Measurements from ENCODE around the gene SH3BGR. TPM values are rescaled to one million over a fixed set of nuclear protein-coding genes. Genes with fewer than 3 reads are reported as not detected.
A peak's percentile ranks its signal among the peaks of the same experiment; 100 is the strongest.

SH3BGR gene
- total and polyA plus RNA-seq, 10 of the 15 experiments (the other 5 are each of a cell fraction or from before 2014, with no cell fraction given) = 0.45 to 3.5 (median 1.7) TPM

DNA sequence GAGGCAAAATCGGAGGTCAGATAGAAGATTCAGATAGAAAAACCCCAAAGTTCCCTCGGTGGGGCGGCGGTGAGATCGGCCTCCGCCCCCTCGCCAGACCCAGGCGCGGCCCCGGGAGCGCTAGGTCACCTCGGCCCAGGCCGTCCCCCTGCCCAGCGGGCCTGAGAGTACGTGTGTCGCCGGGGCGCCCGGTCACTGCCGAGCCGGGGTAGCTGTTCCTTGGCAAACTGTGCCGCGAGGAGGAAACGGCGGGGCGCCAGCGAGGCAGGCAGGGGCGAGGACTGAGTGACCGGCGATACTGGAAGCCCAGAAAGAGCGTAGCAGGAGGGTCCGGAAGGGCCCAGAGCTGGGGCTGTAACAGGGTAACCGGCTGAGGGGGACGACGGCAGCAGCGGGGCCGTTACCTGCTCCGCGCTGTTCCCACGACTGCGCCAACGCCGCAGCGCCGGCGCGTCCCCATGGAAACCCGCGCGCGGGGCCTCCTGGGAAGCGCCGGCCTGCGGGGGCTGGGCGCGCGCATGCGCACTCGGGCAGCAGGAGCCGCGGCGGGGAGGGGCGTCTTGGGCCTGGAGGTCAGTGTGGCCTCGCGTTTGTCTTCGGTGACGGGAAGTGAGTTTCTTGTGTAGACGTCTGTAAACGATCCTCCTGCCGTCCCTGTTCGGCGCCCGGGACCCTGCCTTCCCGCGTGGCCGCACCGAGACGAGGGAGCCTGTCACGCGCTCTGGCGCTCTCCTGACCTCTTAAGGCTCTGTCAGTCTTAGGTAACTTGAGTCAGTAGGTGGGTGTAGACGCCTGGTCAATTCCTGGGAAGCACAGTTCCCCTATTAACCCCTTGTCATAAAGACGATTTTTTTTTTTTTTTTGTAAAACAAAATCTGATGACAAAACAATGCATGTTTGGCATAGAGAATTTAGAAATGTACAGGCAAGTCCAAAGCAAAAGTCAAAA, 6.2 kb upstream of the SH3BGR start, which contains the start of gene LCA5L (continued):
- TF ChIP-seq FOXK2 (IDR thresholded peaks at IDR 0.05) (no peak), SUZ12 (IDR thresholded peaks at IDR 0.05; ENCODE audit: unreplicated experiment) (no peak), SMAD5 (IDR thresholded peaks at IDR 0.05; ENCODE audit: low read depth) (0 out of 2 replicates have a peak, but pooled peaks have one; percentile 32), NRF1 (conservative IDR thresholded peaks at IDR 0.05; ENCODE audit: low read depth, low read length) (peak; percentile 59), POLR2A (IDR thresholded peaks at IDR 0.05; ENCODE audit: low read depth, low read length) (peak; percentile 89)
- TF ChIP-seq, protein P1, sequence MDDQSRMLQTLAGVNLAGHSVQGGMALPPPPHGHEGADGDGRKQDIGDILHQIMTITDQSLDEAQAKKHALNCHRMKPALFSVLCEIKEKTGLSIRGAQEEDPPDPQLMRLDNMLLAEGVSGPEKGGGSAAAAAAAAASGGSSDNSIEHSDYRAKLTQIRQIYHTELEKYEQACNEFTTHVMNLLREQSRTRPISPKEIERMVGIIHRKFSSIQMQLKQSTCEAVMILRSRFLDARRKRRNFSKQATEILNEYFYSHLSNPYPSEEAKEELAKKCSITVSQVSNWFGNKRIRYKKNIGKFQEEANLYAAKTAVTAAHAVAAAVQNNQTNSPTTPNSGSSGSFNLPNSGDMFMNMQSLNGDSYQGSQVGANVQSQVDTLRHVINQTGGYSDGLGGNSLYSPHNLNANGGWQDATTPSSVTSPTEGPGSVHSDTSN (IDR thresholded peaks at IDR 0.05; ENCODE audit: insufficient replicate concordance, low read depth, low read length) = no peak

DNA sequence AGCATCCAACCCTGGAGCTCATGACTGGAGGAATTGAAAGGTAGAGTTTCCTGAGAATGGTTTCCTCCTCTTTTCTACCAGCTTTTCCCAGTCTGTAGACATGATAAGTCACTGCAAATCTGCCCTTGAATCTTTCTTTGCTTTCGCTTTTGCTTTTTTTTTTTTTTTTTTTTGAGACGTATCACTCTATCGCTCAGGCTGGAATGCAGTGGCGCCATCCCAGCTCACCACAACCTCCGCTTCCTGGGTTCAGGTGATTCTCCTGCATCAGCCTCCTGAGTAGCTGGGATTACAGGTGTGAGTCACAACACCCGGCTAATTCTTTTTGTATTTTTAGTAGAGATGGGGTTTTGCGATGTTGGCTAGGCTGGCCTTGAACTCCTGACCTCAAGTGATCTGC, 4.5 kb upstream of the SH3BGR start:
- no peak overlapping the region for H3K4me3 ChIP-seq
- H3K9me3 ChIP-seq (replicated peaks; ENCODE audit: control insufficient read depth, insufficient read depth, low read length) = no peaks in the 10 kb centered on the region
- no peak overlapping the region for H3K4me2 ChIP-seq (ENCODE audit: control insufficient read depth, insufficient read depth)
- BruUV-seq (replicated peaks) = no TSS peak
- no peak overlapping the region for H2AFZ ChIP-seq (ENCODE audit: control insufficient read depth, low read depth, low read length)
- no peaks in the 10 kb centered on the region for H3K36me3 ChIP-seq (ENCODE audit: control insufficient read depth in 2 of 2, insufficient read depth in 2 of 2, low read length in 1 of 2)
- WGBS (ENCODE audit: insufficient coverage, insufficient replicate concordance, low lambda C conversion rate, missing lambda C conversion rate) = 100% methylated on average over 4 of the region's 7 CpGs
- ChIA-PET SMC1A (ENCODE audit: uncharacterized antibody, unreplicated experiment) (no interaction called here), POLR2A (interaction anchor here (0.8 kb wide), 1 partner anchor 263 kb away, joined by 7 read pairs; no protein-coding TSS in a partner anchor), RAD21 (ENCODE audit: unreplicated experiment) (no interaction called here), CTCF (no interaction called here)
- H3K27ac ChIP-seq (ENCODE audit: control insufficient read depth, insufficient read depth) = no peak overlapping the region
- H3K9ac ChIP-seq (ENCODE audit: control insufficient read depth, insufficient read depth, low read length) = no peak overlapping the region
- H3K79me2 ChIP-seq (ENCODE audit: control insufficient read depth, insufficient read depth, low read length) = no peaks in the 10 kb centered on the region; the same call in 1 of the 2 replicates
- no peaks in the 10 kb centered on the region; a peak in 1 of 4 replicates for H3K27me3 ChIP-seq (replicated peaks in 1 of 2; ENCODE audit: control insufficient read depth in 2 of 2, insufficient read depth in 2 of 2, low read length in 1 of 2)
- H3K4me1 ChIP-seq (ENCODE audit: control insufficient read depth, insufficient read depth, low read length) = peaks cover 4% of the 10 kb centered on the region
- no peaks in the 10 kb centered on the region for H4K20me1 ChIP-seq (ENCODE audit: control insufficient read depth, insufficient read depth)
- ATAC-seq (no peak), FAIRE-seq (no peak), DNase-seq (ENCODE audit: low read depth, low spot score) (no peak)
- TF ChIP-seq SIN3A (IDR thresholded peaks at IDR 0.05; ENCODE audit: low read depth, low read length) (no peak), ETV6 (conservative IDR thresholded peaks at IDR 0.05 in 1 of 2, IDR thresholded peaks at IDR 0.05 in 1 of 2; ENCODE audit: borderline replicate concordance in 1 of 2, low read depth in 1 of 2) (no peak), RBBP5 (conservative IDR thresholded peaks at IDR 0.05) (no peak)
- intact Hi-C loops (cut with micrococcal nuclease; ENCODE audit: unreplicated experiment) = loop anchor here (10.0 kb wide), 2 partner anchors 132 to 262 kb away; partner anchors contain the start of genes BRWD1 and PSMG1
- in situ Hi-C loops (cut with MboI) = no loop called here
